GM12878 (cell line): ENCODE results near the gene CTBS. TPM values are rescaled to one million over a fixed set of nuclear protein-coding genes. Genes with fewer than 3 reads are reported as not detected.

Experiments
- ATF7 ChIP-seq: fragments of 450-650 bp; IDR thresholded peaks from 2 replicates; pipeline ENCODE4 v1.6.1; 2016; ENCODE audit warnings: low read depth, mild to moderate bottlenecking
- CBX3 ChIP-seq: fragments of 200-600 bp; sonication (generic); IDR thresholded peaks from 2 replicates; pipeline ENCODE4 v1.6.1; 2016; ENCODE audit warnings: low read depth, borderline replicate concordance
- CHD1 ChIP-seq: IDR thresholded peaks from 2 replicates; pipeline ENCODE4 v1.6.1; 2012; ENCODE audit warnings: low read depth, low read length, improper control_type of control experiment
- ETV6 ChIP-seq, 2 experiments: fragments of 450-650 bp in 1 of 2; IDR thresholded peaks in 1 of 2; conservative IDR thresholded peaks in 1 of 2; 2 replicates each; pipeline ENCODE4 v1.6.1; 2014; ENCODE audit warnings: antibody characterized with exemption in 1 of 2, borderline replicate concordance in 1 of 2, low read depth in 1 of 2, mild to moderate bottlenecking in 1 of 2, moderate library complexity in 1 of 2
- HDAC6 ChIP-seq: fragments of 200-600 bp; sonication (generic); IDR thresholded peaks from one replicate; pipeline ENCODE4 v1.8.0; 2017; ENCODE audit warnings: antibody characterized with exemption; ENCODE audit not compliant: unreplicated experiment
- ZZZ3 ChIP-seq: IDR thresholded peaks from 2 replicates; pipeline ENCODE4 v1.6.1; 2011; ENCODE audit warnings: low read depth; ENCODE audit not compliant: control insufficient read depth, insufficient read length
- polyA plus RNA-seq, 11 experiments: library from polyadenylated mRNA; depleted of rRNA in 4 of 11; unstranded in 6 of 11; stranded (reverse) in 5 of 11; fragments of >200 nt; fragmentation: Nextera tagmentation in 4 of 11; fragmentation: Illumina TruSeq in 1 of 11; extraction: Ambion mirVana in 4 of 11; extraction: Trizol in 1 of 11; gene quantifications; 1 replicate in 1 of 11; 2 replicates in 10 of 11; pipeline versions ENCODE4 v1.2.1 to v1.2.3, GENCODE V29; 2011 to 2016; ENCODE audit warnings: inconsistent platforms in 2 of 11, missing spikeins in 2 of 11, low read depth in 1 of 11
- total RNA-seq, 4 experiments: library from RNA; depleted of rRNA in 3 of 4; stranded (reverse); fragments of >200 nt in 3 of 4; fragmentation: Illumina TruSeq in 1 of 4; extraction: Trizol in 1 of 4; gene quantifications; 2 replicates each; pipeline versions ENCODE4 v1.2.1 to v1.2.3, GENCODE V29; 2013 to 2021
- TF ChIP-seq, protein P1 (sequence below): IDR thresholded peaks from 2 replicates; pipeline ENCODE4 v1.6.1; 2012; ENCODE audit warnings: low read depth, low read length, improper control_type of control experiment
- TF ChIP-seq, protein P2 (sequence below): fragments of 450-650 bp; IDR thresholded peaks from 2 replicates; pipeline ENCODE4 v1.6.1; 2014; ENCODE audit warnings: mild to moderate bottlenecking
- TF ChIP-seq, protein P3 (sequence below): fragments of 150-350 bp; IDR thresholded peaks from 2 replicates; pipeline ENCODE4 v1.6.1; 2016; ENCODE audit warnings: low read depth, low read length

The CTBS gene
- total and polyA plus RNA-seq, 10 of the 15 experiments (the other 5 are each of a cell fraction or from before 2014, with no cell fraction given): 4.3 to 21.2 (median 12.3) TPM

DNA sequence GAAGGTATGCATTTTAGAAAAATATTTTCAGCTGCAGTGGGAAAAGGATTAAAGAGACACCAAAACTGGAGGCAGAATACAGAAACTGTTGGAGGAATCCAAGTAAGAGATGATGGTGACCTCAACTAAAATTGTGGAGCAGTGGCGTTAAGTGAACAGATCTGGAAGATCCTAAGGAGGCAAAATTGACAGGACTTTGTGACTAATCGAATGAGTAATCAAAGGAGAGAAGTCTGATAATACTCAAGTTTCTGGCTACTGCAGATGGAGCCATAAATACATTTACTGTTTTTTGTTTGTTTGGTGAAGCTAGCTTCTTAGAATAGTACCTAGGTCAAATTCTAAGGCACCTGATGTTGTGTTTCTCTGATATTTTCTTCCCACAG is 3.1 kb downstream of the CTBS start (continued):
- TF ChIP-seq ETV6 (conservative IDR thresholded peaks at IDR 0.05 in 1 of 2, IDR thresholded peaks at IDR 0.05 in 1 of 2; ENCODE audit: borderline replicate concordance in 1 of 2, low read depth in 1 of 2): no peak
- no peak for TF ChIP-seq CBX3
- no peak for TF ChIP-seq ATF7
- no peak for TF ChIP-seq HDAC6
- no peak for TF ChIP-seq ZZZ3
- TF ChIP-seq, protein P1, sequence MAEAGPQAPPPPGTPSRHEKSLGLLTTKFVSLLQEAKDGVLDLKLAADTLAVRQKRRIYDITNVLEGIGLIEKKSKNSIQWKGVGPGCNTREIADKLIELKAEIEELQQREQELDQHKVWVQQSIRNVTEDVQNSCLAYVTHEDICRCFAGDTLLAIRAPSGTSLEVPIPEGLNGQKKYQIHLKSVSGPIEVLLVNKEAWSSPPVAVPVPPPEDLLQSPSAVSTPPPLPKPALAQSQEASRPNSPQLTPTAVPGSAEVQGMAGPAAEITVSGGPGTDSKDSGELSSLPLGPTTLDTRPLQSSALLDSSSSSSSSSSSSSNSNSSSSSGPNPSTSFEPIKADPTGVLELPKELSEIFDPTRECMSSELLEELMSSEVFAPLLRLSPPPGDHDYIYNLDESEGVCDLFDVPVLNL: no peak
- no peak for TF ChIP-seq CHD1
- TF ChIP-seq, protein P2, sequence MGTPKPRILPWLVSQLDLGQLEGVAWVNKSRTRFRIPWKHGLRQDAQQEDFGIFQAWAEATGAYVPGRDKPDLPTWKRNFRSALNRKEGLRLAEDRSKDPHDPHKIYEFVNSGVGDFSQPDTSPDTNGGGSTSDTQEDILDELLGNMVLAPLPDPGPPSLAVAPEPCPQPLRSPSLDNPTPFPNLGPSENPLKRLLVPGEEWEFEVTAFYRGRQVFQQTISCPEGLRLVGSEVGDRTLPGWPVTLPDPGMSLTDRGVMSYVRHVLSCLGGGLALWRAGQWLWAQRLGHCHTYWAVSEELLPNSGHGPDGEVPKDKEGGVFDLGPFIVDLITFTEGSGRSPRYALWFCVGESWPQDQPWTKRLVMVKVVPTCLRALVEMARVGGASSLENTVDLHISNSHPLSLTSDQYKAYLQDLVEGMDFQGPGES: no peak
- TF ChIP-seq, protein P3, sequence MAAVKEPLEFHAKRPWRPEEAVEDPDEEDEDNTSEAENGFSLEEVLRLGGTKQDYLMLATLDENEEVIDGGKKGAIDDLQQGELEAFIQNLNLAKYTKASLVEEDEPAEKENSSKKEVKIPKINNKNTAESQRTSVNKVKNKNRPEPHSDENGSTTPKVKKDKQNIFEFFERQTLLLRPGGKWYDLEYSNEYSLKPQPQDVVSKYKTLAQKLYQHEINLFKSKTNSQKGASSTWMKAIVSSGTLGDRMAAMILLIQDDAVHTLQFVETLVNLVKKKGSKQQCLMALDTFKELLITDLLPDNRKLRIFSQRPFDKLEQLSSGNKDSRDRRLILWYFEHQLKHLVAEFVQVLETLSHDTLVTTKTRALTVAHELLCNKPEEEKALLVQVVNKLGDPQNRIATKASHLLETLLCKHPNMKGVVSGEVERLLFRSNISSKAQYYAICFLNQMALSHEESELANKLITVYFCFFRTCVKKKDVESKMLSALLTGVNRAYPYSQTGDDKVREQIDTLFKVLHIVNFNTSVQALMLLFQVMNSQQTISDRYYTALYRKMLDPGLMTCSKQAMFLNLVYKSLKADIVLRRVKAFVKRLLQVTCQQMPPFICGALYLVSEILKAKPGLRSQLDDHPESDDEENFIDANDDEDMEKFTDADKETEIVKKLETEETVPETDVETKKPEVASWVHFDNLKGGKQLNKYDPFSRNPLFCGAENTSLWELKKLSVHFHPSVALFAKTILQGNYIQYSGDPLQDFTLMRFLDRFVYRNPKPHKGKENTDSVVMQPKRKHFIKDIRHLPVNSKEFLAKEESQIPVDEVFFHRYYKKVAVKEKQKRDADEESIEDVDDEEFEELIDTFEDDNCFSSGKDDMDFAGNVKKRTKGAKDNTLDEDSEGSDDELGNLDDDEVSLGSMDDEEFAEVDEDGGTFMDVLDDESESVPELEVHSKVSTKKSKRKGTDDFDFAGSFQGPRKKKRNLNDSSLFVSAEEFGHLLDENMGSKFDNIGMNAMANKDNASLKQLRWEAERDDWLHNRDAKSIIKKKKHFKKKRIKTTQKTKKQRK: no peak
